HTR-8/SVneo (cell line): ENCODE results near the gene ADAMTS6.
"Not testable (repeated sequence)": the region's sequence is repeated elsewhere in the genome, so short reads cannot be mapped to it uniquely, and the experiment has no call there.

Experiments used
- DNase-seq: peaks from one replicate; pipeline ENCODE4 v3.0.0; 2011; ENCODE audit warnings: low spot score, mixed read lengths; ENCODE audit not compliant: insufficient read length
- FAIRE-seq: peaks from 2 replicates; lab custom pipeline; 2011; peaks lifted over from hg19 to GRCh38; lab: Jason Lieb, UNC

The ADAMTS6 gene

DNA sequence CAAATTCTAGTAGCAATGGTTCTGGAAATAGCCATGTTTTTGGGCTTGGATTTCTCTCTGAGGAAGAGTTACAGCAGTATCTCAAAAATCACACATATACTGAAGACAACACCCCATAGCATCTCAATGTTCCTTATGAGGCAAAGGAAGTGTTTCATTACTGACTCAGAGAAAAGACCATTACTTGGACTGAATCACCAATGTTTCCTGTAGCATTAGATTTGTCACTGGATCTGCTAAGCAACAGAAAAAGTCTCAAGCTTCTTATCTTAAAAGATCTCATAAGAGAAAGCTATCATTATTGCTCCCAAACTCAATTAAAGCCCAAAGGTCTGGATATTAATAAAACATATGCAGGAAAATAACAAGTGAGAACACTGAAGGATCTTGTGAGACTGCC is 272.4 kb downstream of the ADAMTS6 start:
- FAIRE-seq (no peak), DNase-seq (peak; percentile 58)

DNA sequence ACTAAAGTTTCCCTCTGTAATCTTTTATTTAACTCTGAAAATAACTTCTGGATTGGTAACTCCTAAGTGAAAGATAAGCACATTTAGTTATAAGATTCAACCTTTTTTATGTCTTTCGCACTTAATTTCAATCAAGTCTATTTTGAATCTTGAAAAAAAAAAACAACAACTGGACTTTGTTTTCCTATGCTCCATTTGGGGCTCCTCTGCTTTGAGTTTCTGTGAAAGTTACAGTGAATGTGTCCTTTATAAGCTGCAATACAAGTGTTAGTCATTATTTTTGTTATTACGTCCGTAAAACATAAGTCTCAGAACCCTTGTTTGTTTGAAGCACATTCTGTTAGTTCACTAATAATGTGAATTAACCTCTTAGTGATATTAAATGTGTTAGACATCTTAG is 276.8 kb downstream of the ADAMTS6 start:
- FAIRE-seq, result no peak
- no peak for DNase-seq

DNA sequence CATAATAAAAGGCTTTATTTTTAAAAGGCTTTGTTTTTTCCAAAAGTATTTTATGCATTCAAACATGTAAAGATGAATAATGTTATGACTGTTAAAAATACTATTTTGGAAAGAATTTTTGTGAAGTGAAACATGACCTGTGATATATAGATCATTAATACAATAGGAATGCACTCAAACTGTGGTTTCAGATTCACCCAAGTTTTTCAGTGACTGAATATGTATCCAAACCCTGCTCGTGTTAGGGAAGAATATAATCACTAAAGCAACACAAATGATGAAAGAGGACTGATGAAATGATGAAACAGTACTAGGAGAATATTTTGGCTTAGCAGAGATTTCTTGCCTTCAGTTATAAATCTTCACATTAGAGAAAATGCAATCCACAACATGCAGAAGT is 278.0 kb downstream of the ADAMTS6 start:
- FAIRE-seq (peak; percentile 28), DNase-seq (peak; percentile 20)

GRCh38 chr5:65199993-65200675 is 281.6 kb downstream of the ADAMTS6 start:
- FAIRE-seq (no peak), DNase-seq (no peak)

DNA sequence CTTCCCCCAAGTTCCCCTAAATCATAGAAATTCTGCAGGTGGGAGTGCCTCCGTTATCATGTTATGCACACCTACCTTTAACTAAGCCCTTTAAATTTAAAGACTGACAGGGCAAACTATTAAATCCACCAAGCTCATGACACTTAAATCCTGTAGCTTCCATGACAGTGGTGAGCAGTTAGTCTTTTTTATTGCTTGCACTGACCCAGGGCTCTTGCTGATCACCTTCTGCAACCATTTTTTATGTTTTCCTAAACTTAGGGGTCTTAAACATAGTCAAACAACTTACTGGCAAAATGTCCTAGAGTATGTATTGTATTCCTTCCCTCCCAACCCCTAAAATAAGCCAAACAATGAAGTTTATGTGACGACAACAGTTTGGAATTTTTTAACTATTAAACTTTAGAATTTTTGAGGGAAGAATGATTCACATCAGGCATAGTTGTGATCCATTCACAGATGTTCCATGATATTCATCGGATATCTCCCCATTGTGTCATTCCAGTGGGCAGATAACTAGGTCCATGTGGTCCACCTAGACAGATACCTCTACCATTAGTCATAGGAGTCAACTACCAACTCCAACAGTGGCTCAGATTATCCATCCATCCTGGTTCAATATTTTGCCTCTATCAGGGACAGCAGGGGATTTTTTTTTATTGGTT is 283.1 kb downstream of the ADAMTS6 start:
- FAIRE-seq, result peak; percentile 91

DNA sequence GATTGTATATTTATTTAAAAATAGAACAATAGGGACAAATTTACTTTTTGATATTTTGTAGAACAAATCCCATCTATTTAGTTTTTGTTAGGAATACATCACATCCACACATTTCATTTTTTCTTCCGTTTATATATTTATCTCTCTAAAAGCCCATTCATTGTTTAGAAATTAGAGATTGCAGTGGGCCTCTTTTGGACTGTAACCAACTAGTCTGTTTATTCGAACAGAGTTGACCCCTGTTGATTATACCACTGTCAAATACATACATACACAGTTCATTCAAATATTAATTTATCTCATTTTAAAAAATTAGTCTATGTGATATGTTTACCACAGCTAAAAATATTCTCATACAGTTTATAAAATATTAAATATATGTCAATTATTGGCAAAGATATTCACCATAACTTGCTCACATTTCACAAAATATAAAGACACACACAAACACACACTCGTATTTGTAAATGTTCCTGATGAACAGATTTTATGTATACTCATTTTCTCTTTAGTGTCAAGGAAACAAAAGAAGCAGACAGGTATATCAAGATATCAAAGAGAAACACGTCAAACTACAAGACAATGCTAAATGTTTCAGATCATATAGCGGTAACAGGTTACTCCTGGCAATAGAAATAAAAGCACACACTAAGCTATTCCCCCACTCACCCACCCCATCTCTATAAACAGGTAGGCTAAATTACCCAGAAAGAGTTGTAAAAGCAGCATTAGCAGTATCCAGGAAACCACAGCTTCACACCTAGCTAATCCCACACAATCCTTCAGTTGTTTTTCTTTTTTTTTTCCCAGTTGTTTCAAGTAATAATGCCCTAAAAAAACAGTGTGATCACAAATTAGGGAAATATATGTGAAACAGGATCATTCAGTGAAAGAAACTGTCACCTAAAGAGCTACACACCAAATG is 283.9 kb downstream of the ADAMTS6 start:
- no peak for FAIRE-seq
- no peak for DNase-seq

More for the DNA sequence above, 283.1 kb downstream of the ADAMTS6 start:
- peak; percentile 72 for DNase-seq

- DNase-seq, result no peak
- no peak for FAIRE-seq
Measured at GRCh38 chr5:65194871-65195270, 286.8 kb downstream of the ADAMTS6 start.

DNA sequence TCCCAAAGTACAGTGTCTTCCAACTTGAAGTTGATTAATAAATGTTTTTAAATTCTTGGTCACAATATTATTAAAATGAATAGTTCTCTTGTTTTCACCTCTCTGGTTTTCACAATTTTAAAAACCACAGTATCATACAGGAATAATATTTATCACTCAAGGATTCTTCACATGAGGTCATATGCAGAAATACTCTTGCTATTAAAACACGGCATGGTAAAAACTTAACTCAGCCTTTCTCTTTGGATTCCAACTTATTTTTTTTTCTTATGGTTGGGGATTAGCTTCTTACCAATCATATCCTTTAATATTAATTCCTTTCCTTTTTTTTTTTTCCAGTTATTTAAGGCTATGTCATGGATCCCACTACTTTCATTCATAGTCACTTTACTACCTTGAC is 289.4 kb downstream of the ADAMTS6 start:
- FAIRE-seq (no peak), DNase-seq (no peak)

- DNase-seq (no peak), FAIRE-seq (no peak)
Measured at GRCh38 chr5:65191554-65192135, 290.1 kb downstream of the ADAMTS6 start.

DNA sequence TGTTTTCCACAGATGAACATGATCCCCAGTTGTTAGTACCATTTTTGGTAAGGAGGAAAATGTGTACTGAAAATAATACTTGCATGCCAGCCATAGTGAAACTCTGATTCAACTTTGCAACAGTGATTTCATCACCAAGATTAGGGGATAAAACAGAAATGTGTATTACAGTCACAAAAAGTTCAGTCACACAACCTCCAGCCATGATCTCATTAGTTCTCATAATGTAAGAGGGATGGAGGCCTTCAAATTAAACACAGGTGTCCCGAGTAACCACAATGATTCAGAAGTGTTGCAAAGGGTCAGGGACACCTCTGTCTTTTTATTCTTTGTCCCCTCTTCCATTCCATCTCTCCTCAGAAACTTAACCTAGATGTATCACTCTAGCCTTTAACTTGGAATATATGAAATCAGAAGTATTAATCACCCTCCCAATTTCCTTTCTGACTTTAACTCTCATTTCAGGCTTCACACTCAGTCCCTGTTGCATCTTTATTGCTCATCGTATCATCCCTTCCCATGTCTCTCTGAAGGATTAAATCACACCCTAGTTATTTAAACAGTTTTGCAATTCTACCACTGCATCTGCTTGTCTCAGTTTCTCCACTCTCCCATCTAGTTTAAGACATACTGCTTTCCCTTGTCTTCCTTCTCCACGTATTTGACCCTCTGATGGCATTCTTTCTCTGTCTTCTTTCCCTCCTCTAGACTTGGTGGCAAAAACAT is 291.2 kb downstream of the ADAMTS6 start:
- FAIRE-seq (peak; percentile 73), DNase-seq (peak; percentile 24)

GRCh38 chr5:65186646-65187227 is 295.0 kb downstream of the ADAMTS6 start:
- FAIRE-seq (no peak), DNase-seq (no peak)

GRCh38 chr5:65185468-65185867 is 296.3 kb downstream of the ADAMTS6 start:
- FAIRE-seq, result no peak
- DNase-seq, result no peak

GRCh38 chr5:65184780-65185179 is 296.9 kb downstream of the ADAMTS6 start:
- no peak for DNase-seq
- no peak for FAIRE-seq

GRCh38 chr5:65174231-65174630 is 307.5 kb downstream of the ADAMTS6 start:
- FAIRE-seq, DNase-seq: not testable (repeated sequence)

GRCh38 chr5:65173130-65173525 is 308.6 kb downstream of the ADAMTS6 start:
- FAIRE-seq, result no peak
- DNase-seq, result no peak

DNA sequence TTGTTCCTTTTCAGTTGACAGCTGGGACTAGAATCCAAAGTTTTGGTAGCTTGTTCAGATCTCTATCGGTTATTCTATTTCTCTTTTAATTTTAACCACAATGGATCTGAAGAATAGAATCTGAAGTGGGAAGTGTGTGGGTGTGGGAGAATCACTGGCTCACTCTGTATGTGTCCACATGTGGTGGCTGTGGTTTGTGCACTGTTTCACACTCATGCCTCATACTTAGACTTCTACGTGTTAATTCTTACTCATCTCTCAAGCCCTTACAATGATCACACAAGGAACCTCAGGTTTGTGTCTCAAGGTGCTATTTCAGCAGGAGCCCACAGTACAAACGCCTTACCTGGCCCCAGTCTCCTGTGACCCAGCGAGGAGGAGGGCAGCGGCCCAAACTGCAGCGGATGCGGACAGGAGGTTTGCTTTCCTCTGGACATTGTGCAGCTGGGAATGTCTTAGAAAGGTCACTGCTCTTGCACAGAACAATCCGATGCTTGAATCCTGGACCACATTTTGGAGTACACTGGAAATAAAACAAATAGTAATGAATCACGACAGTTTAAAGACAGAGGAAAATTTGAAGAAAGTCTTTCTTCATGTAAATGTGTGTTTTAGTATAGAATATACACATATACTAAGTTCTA is 309.1 kb downstream of the ADAMTS6 start:
- FAIRE-seq (no peak), DNase-seq (no peak)

GRCh38 chr5:65171645-65172044 is 310.1 kb downstream of the ADAMTS6 start:
- DNase-seq (no peak), FAIRE-seq (no peak)

DNA sequence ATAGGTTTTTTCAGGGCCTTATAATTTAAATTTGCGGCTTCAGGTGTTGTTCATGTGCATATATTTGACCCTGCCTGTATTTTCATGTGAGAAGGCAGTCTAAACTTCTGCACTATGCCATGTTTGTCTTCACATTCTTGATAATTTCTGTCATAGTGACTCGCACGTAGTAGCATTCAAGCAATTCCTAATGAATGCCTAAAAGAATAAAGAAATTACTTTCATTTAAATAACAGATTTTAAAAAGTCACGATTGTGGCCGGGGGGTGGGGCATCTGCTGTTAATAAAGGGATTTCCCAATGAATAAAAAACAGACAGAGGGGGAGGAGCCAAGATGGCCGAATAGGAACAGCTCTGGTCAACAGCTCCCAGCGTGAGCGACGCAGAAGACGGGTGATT is 318.0 kb downstream of the ADAMTS6 start:
- DNase-seq, result no peak
- FAIRE-seq, result no peak

DNA sequence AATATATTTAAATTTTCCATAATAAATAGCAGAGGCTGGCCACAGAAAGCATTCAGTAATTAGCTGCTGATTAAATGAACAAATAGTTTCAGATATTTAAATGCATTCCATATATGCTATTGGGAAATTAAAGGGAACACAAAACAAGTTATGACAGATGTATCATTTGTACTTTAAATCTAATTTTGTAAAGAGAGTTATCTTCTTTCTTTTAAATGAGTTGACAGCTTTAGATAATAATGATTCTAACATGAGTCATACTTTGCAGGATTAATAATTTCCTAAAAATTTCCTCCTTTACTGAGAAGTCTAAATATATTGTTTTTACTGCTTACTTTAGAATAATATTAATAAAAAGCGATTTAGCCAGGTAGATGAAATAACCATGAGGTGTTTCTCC is 320.1 kb downstream of the ADAMTS6 start:
- no peak for FAIRE-seq

More for the DNA sequence above, 320.1 kb downstream of the ADAMTS6 start:
- DNase-seq, result no peak
